SK-N-SH (cell line): ENCODE results near the gene STON2. TPM values are rescaled to one million over a fixed set of nuclear protein-coding genes. Genes with fewer than 3 reads are reported as not detected.

ENCODE experiments used
- CTCF ChIA-PET: fragments of 300-600, 350-600 bp; formaldehyde crosslinking; extraction: SDS; loops from one replicate; lab custom pipeline; 2021; lab: Yijun Ruan, JAX
- POLR2A ChIA-PET: fragments of 350-600 bp; sonication (Branson Sonifier 250); formaldehyde crosslinking; extraction: SDS; loops from one replicate; lab custom pipeline; 2020; ENCODE audit warnings: antibody characterized with exemption, inconsistent platforms; lab: Yijun Ruan, JAX
- DNase-seq: peaks from one replicate; pipeline ENCODE4 v3.0.0; 2012
- H2AFZ ChIP-seq: fragments of 200-600 bp; sonication (generic); 2 replicates; pipeline ENCODE4 v1.8.1; 2016; ENCODE audit warnings: antibody characterized with exemption, mild to moderate bottlenecking, low read depth
- H3F3A ChIP-seq: fragments of 200-600 bp; sonication (generic); replicated peaks from 2 replicates; pipeline ENCODE3; 2016; ENCODE audit warnings: antibody characterized with exemption, mild to moderate bottlenecking; ENCODE audit not compliant: insufficient read depth
- H3K27ac ChIP-seq, 2 experiments: fragments of 200-500 bp in 1 of 2; fragments of 200-600 bp in 1 of 2; sonication (Bioruptor generic) in 1 of 2; sonication (generic), shearing (Covaris generic) in 1 of 2; 2 replicates each; pipeline versions ENCODE4 v1.5.1 to v1.6.1; 2014 to 2016; ENCODE audit warnings: low read depth in 2 of 2, inconsistent platforms in 1 of 2, low read length in 1 of 2, mild to moderate bottlenecking in 1 of 2, mixed read lengths in 1 of 2
- H3K27me3 ChIP-seq: fragments of 200-600 bp; sonication (generic), shearing (Covaris generic); 2 replicates; pipeline ENCODE4 v1.6.1; 2016; ENCODE audit warnings: mixed run types; ENCODE audit not compliant: insufficient read depth
- H3K36me3 ChIP-seq, 2 experiments: fragments of 200-500 bp in 1 of 2; fragments of 200-600 bp in 1 of 2; sonication (Bioruptor generic) in 1 of 2; sonication (generic) in 1 of 2; replicated peaks in 1 of 2; 2 replicates each; pipeline versions ENCODE3 to v1.5.1; 2014 to 2016; ENCODE audit warnings: low read length in 1 of 2, mild to moderate bottlenecking in 1 of 2; ENCODE audit not compliant: insufficient read depth in 2 of 2, control insufficient read depth in 1 of 2
- H3K4me1 ChIP-seq, 2 experiments: fragments of 200-500 bp in 1 of 2; fragments of 200-600 bp in 1 of 2; sonication (Bioruptor generic) in 1 of 2; sonication (generic), shearing (Covaris generic) in 1 of 2; 2 replicates each; pipeline versions ENCODE4 v1.5.1 to v1.6.1; 2014 to 2016; ENCODE audit warnings: low read depth in 1 of 2, low read length in 1 of 2, mixed run types in 1 of 2; ENCODE audit not compliant: insufficient read depth in 2 of 2, control insufficient read depth in 1 of 2
- H3K4me2 ChIP-seq: fragments of 200-600 bp; sonication (generic), shearing (Covaris generic); 2 replicates; pipeline ENCODE4 v1.6.1; 2017; ENCODE audit warnings: mixed run types
- H3K4me3 ChIP-seq, 2 experiments: fragments of 200-500 bp in 1 of 2; fragments of 200-600 bp in 1 of 2; sonication (Bioruptor generic) in 1 of 2; sonication (generic), shearing (Covaris generic) in 1 of 2; 2 replicates each; pipeline versions ENCODE4 v1.5.1 to v1.8.1; 2014 to 2016; ENCODE audit warnings: low read depth in 2 of 2, inconsistent platforms in 1 of 2, low read length in 1 of 2, mild to moderate bottlenecking in 1 of 2, mixed read lengths in 1 of 2, moderate library complexity in 1 of 2
- H3K79me2 ChIP-seq: fragments of 200-600 bp; sonication (generic); 2 replicates; pipeline ENCODE4 v1.8.1; 2017; ENCODE audit warnings: mild to moderate bottlenecking; ENCODE audit not compliant: insufficient read depth
- H3K9ac ChIP-seq: fragments of 200-600 bp; sonication (generic); 2 replicates; pipeline ENCODE4 v1.6.1; 2017; ENCODE audit warnings: mixed run types
- H3K9me2 ChIP-seq: fragments of 200-600 bp; sonication (generic); 2 replicates; pipeline ENCODE4 v1.6.1; 2017; ENCODE audit warnings: mixed run types
- H3K9me3 ChIP-seq: fragments of 200-600 bp; sonication (generic); 2 replicates; pipeline ENCODE4 v1.6.1; 2017; ENCODE audit warnings: mixed run types, mild to moderate bottlenecking, moderate library complexity
- H4K20me1 ChIP-seq: fragments of 200-600 bp; sonication (generic); 2 replicates; pipeline ENCODE4 v1.6.1; 2017; ENCODE audit warnings: mild to moderate bottlenecking, mixed run types; ENCODE audit not compliant: insufficient read depth
- CHD2 ChIP-seq: fragments of 150-350 bp; IDR thresholded peaks from 2 replicates; pipeline ENCODE4 v1.6.1; 2018; ENCODE audit warnings: low read length; ENCODE audit not compliant: partially characterized antibody
- EZH2phosphoT487 ChIP-seq: fragments of 200-600 bp; sonication (generic); IDR thresholded peaks from 2 replicates; pipeline ENCODE4 v1.6.1; 2017; ENCODE audit warnings: low read depth, mixed run types, mild to moderate bottlenecking, antibody characterized with exemption, moderate library complexity, borderline replicate concordance
- FOXM1 ChIP-seq: IDR thresholded peaks from 2 replicates; pipeline ENCODE4 v1.4.0; 2012; ENCODE audit warnings: low read depth, mild to moderate bottlenecking
- GATA2 ChIP-seq: sonication (generic); formaldehyde crosslinking; IDR thresholded peaks from 2 replicates; pipeline ENCODE4 v1.5.0; 2020; ENCODE audit warnings: mild to moderate bottlenecking, missing genetic modification reagents
- JUND ChIP-seq: IDR thresholded peaks from 2 replicates; pipeline ENCODE4 v1.4.0; 2012
- MXI1 ChIP-seq: IDR thresholded peaks from 2 replicates; pipeline ENCODE4 v1.6.1; 2012; ENCODE audit warnings: mild to moderate bottlenecking, low read depth, low read length, improper control_type of control experiment
- NFIC ChIP-seq: IDR thresholded peaks from 2 replicates; pipeline ENCODE4 v1.4.0; 2012; ENCODE audit warnings: borderline replicate concordance
- NRF1 ChIP-seq: IDR thresholded peaks from 2 replicates; pipeline ENCODE4 v1.6.1; 2012; ENCODE audit warnings: low read depth, mild to moderate bottlenecking, low read length
- POLR2AphosphoS5 ChIP-seq: IDR thresholded peaks from 2 replicates; pipeline ENCODE4 v1.6.1; 2012; ENCODE audit warnings: low read depth, low read length
- RAD21 ChIP-seq: IDR thresholded peaks from 2 replicates; pipeline ENCODE4 v1.6.1; 2012; ENCODE audit warnings: mild to moderate bottlenecking, low read length
- REST ChIP-seq: IDR thresholded peaks from 2 replicates; pipeline ENCODE4 v1.6.1; 2012; ENCODE audit warnings: mild to moderate bottlenecking, low read depth, low read length, moderate library complexity
- RFX5 ChIP-seq: IDR thresholded peaks from 2 replicates; pipeline ENCODE4 v1.6.1; 2012; ENCODE audit warnings: mild to moderate bottlenecking, improper control_type of control experiment, low read length
- RXRA ChIP-seq: IDR thresholded peaks from 2 replicates; pipeline ENCODE4 v1.4.0; 2012; ENCODE audit warnings: low read depth, mild to moderate bottlenecking, borderline replicate concordance
- TCF12 ChIP-seq: IDR thresholded peaks from 2 replicates; pipeline ENCODE4 v1.4.0; 2012
- TEAD4 ChIP-seq: IDR thresholded peaks from 2 replicates; pipeline ENCODE4 v1.4.0; 2012; ENCODE audit warnings: mild to moderate bottlenecking, borderline replicate concordance; ENCODE audit not compliant: insufficient read depth
- WGBS: methylation state at CpG from one replicate; pipeline ENCODE4 v1.1.6; 2017; ENCODE audit warnings: low lambda C conversion rate; 5-methylcytosine and 5-hydroxymethylcytosine counted together
- polyA plus RNA-seq, 3 experiments: library from polyadenylated mRNA; depleted of rRNA; stranded (reverse); fragments of >200 nt; gene quantifications; 2 replicates each; pipeline ENCODE4 v1.2.3, GENCODE V29; 2012
- TF ChIP-seq, protein P1 (sequence below): IDR thresholded peaks from 2 replicates; pipeline ENCODE4 v1.4.0; 2012; ENCODE audit warnings: low read depth
- TF ChIP-seq, protein P2 (sequence below): fragments of 150-350 bp; IDR thresholded peaks from 2 replicates; pipeline ENCODE4 v1.6.1; 2017; ENCODE audit warnings: antibody characterized with exemption, low read length, low read depth, borderline replicate concordance
- TF ChIP-seq, protein P3 (sequence below): fragments of 150-350 bp; IDR thresholded peaks from 2 replicates; pipeline ENCODE4 v1.6.1; 2016; ENCODE audit warnings: mild to moderate bottlenecking, low read depth, low read length

The STON2 gene
- polyA plus RNA-seq, 1 of the 3 experiments (the other 2 are of a cell fraction) = not detected

DNA sequence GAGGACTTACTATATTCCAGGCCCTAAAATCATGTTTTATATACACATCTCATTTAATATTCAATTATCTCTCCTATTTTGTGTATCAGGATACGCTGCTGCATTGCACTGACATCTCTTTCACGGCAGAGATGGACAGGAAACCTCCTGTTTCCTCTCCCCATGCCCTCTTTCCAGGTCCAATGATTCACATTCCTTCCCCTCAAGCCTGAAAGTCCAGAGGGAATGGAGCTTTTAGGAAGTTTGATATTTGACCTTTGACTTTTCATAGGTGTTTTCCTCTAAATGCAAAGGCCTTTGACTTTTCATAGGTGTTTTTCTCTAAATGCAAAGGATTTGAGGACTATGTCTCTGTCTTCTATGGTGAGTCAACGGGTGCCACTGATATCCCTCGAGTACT, 89.5 kb downstream of the STON2 start:
- H4K20me1 ChIP-seq = no peaks in the 10 kb centered on the region
- no peak overlapping the region for H3K4me3 ChIP-seq
- no peaks in the 10 kb centered on the region for H3K79me2 ChIP-seq
- DNase-seq = no peak
- no peaks in the 10 kb centered on the region; a peak in 1 of 4 replicates for H3K4me1 ChIP-seq
- no peaks in the 10 kb centered on the region for H3K27me3 ChIP-seq
- H2AFZ ChIP-seq = no peak overlapping the region
- H3K36me3 ChIP-seq = no peaks in the 10 kb centered on the region
- no peak overlapping the region for H3K9ac ChIP-seq
- H3K27ac ChIP-seq = no peak overlapping the region
- TF ChIP-seq, protein P1, sequence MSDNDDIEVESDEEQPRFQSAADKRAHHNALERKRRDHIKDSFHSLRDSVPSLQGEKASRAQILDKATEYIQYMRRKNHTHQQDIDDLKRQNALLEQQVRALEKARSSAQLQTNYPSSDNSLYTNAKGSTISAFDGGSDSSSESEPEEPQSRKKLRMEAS = no peak
- TF ChIP-seq RFX5 (no peak), JUND (no peak), FOXM1 (no peak), GATA2 (CRISPR knock-in tag) (no peak), POLR2AphosphoS5 (no peak), EZH2phosphoT487 (no peak), TCF12 (no peak), MXI1 (no peak)
- TF ChIP-seq, protein P2, sequence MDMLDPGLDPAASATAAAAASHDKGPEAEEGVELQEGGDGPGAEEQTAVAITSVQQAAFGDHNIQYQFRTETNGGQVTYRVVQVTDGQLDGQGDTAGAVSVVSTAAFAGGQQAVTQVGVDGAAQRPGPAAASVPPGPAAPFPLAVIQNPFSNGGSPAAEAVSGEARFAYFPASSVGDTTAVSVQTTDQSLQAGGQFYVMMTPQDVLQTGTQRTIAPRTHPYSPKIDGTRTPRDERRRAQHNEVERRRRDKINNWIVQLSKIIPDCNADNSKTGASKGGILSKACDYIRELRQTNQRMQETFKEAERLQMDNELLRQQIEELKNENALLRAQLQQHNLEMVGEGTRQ = no peak
- CTCF ChIA-PET = interaction anchor here (1.5 kb wide), 1 partner anchor 154 kb away, joined by 5 read pairs; no protein-coding TSS in a partner anchor
- no peaks in the 10 kb centered on the region for H3K9me2 ChIP-seq
- no peak overlapping the region for H3K4me2 ChIP-seq
- no peaks in the 10 kb centered on the region for H3K9me3 ChIP-seq
- H3F3A ChIP-seq = no peaks in the 10 kb centered on the region
- POLR2A ChIA-PET = no interaction called here
- 26% methylated on average over 4 of the region's 4 CpGs for WGBS

DNA sequence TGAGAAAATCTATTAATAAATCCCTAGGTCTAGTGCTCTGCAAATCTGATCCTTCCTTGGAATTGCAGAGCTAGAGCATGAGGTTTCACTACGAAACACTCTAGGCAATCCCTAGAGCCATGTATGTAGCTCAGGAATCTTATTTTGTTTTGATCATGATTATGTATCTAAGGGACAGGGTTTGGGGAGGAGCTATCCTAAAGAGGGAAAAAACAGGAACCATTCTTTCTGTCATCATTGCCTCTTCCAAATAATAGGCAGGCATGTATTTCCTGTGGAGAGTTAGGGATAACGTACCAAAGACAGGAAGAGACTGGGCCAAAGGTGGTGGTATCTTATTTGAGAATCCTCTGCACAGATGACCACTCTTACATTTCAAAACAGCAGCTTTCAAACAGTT, 90.6 kb downstream of the STON2 start:
- H2AFZ ChIP-seq = no peak overlapping the region
- H3K36me3 ChIP-seq = no peaks in the 10 kb centered on the region
- TF ChIP-seq MXI1 = no peak
- no peak for TF ChIP-seq NFIC
- TF ChIP-seq EZH2phosphoT487 = no peak
- no peak for TF ChIP-seq TCF12
- TF ChIP-seq, protein P3, sequence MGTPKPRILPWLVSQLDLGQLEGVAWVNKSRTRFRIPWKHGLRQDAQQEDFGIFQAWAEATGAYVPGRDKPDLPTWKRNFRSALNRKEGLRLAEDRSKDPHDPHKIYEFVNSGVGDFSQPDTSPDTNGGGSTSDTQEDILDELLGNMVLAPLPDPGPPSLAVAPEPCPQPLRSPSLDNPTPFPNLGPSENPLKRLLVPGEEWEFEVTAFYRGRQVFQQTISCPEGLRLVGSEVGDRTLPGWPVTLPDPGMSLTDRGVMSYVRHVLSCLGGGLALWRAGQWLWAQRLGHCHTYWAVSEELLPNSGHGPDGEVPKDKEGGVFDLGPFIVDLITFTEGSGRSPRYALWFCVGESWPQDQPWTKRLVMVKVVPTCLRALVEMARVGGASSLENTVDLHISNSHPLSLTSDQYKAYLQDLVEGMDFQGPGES = no peak
- no peak for TF ChIP-seq RXRA
- no peak for TF ChIP-seq CHD2
- no peak for TF ChIP-seq TEAD4
- no peak for TF ChIP-seq NRF1
- TF ChIP-seq REST = no peak
- TF ChIP-seq RAD21 = no peak
- H3K27ac ChIP-seq = no peak overlapping the region
- no peak overlapping the region for H3K4me3 ChIP-seq
- no peaks in the 10 kb centered on the region for H4K20me1 ChIP-seq
- H3K4me2 ChIP-seq = no peak overlapping the region
- DNase-seq = no peak
- no peaks in the 10 kb centered on the region for H3K9me3 ChIP-seq
- no peaks in the 10 kb centered on the region for H3K9me2 ChIP-seq
- H3K4me1 ChIP-seq = no peaks in the 10 kb centered on the region; a peak in 1 of 4 replicates
- H3F3A ChIP-seq = no peaks in the 10 kb centered on the region
- H3K27me3 ChIP-seq = no peaks in the 10 kb centered on the region
- ChIA-PET POLR2A (no interaction called here), CTCF (no interaction called here)
- H3K79me2 ChIP-seq = no peaks in the 10 kb centered on the region
- no peak overlapping the region for H3K9ac ChIP-seq
- 27% methylated on average over 2 of the region's 2 CpGs for WGBS
